ENCODE results near the gene HTR3D. TPM values are rescaled to one million over a fixed set of nuclear protein-coding genes. Genes with fewer than 3 reads are reported as not detected.

HTR3D gene
- total RNA-seq, 4 donors from 2014 or later = not detected

DNA sequence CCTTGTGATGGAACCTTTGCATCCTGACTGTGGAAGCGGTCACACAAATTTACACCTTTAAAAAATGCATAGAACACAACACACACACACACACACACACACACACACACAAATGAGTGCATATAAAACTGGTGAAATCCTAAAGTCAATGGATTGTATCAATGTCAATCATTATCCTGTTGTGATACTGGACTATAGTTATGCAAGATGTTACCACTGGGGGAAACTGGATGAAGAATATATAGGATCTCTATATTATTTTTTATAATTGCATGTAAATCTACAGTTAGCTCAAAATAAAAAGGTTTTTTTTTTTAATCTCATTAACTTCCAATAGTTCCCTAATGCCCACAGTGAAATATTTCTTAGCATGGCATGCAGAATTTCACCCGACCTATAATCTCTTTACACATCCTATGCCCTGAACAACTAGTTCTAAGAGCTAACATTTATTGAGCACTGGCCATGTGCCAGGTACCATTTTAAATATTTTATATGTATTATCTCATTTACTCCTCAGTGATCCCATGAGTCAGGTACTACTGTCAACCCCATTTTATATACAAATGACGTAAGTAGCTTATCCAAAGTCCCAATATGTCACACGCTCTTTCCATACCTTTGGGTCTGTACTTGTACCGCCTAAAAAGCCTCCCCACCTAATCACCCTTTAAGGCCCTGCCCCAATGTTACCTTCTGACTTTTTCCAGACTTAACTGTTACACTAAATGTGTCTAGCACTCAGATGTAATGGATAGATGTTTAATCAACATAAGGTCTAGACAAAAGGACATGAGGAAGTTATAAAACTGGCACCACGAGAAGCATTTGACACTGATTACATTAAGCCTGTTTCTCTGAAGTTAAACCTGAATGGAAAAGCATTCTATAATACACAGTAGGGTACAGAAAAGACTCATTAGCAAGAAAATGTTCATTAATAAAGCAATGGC lies 19.3 kb upstream of the HTR3D start:
- TF ChIP-seq, protein P1, sequence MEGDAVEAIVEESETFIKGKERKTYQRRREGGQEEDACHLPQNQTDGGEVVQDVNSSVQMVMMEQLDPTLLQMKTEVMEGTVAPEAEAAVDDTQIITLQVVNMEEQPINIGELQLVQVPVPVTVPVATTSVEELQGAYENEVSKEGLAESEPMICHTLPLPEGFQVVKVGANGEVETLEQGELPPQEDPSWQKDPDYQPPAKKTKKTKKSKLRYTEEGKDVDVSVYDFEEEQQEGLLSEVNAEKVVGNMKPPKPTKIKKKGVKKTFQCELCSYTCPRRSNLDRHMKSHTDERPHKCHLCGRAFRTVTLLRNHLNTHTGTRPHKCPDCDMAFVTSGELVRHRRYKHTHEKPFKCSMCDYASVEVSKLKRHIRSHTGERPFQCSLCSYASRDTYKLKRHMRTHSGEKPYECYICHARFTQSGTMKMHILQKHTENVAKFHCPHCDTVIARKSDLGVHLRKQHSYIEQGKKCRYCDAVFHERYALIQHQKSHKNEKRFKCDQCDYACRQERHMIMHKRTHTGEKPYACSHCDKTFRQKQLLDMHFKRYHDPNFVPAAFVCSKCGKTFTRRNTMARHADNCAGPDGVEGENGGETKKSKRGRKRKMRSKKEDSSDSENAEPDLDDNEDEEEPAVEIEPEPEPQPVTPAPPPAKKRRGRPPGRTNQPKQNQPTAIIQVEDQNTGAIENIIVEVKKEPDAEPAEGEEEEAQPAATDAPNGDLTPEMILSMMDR (IDR thresholded peaks at IDR 0.05) = no peak
- TF ChIP-seq POLR2A (IDR thresholded peaks at IDR 0.05) = no peak
- intact Hi-C loops (cut with DNase I; ENCODE audit: low total_unique reads) = no loop called here
- WGBS, 2 donors = 79 to 86% methylated on average over 6 of the region's 6 CpGs
- H3K4me3 ChIP-seq (ENCODE audit: low read depth, poor library complexity, severe bottlenecking) = no peak overlapping the region
- DNase-seq (ENCODE audit: low spot score in 2 of 2) = no peak

DNA sequence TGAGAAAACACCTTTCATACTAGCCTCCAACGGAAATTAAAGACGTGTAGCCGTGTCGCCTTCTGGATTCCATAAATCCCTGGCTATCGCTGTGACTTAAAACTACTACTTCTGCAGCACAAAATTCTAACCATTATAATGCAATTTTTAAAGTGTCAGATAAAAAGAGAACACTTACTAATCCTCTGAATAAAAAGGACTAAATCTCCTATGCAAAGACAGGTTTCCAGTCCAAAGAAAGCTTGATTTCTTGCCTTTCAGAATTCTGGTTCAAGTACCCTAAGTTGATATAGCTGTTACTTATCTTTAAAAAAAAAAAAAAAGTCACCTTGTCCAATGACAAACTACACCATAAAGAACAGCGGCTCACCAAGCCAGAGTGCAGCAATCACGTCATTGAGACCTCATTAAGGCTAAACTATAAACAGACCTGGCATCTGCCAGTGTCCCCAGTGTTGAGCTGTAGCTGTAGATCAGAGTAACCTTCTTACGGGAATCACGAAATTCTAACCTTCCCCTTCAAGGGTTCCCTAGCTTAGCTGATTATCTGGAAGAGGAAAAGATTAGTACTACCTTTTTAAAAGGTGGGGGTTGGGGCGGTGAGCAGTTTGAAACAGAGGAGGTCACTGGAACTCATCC lies 16.0 kb upstream of the HTR3D start:
- intact Hi-C loops (cut with DNase I; ENCODE audit: low total_unique reads) = loop anchor here (5.0 kb wide), 2 partner anchors 103 to 118 kb away; no protein-coding TSS in a partner anchor
- TF ChIP-seq, protein P1 (IDR thresholded peaks at IDR 0.05) = no peak
- no peak for TF ChIP-seq POLR2A (IDR thresholded peaks at IDR 0.05)
- no peak overlapping the region for H3K4me3 ChIP-seq (ENCODE audit: low read depth, poor library complexity, severe bottlenecking)
- DNase-seq (ENCODE audit: low spot score in 2 of 2) = no peak
- 87% methylated on average over 10 of the region's 10 CpGs for WGBS, 2 donors

DNA sequence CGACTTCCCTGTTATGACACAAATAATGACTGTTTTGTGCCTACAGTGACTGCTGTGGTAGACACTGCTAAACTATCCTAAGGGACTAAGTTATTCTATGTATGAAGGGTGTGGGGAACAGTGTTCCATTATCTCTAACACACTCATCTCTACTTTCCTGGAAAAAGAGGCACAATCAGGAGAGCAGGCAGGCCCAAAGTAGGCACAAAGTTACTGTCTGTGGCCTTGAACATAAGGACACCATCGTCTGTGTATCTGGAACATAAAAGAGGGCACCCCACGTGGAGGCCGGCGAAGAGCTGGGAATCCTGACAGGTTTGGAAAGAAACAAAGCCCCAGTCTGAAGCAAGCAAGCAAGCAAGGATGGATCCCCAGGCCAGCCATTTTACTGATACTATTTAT lies 15.4 kb upstream of the HTR3D start:
- TF ChIP-seq, protein P1 (IDR thresholded peaks at IDR 0.05) = no peak
- no peak for TF ChIP-seq POLR2A (IDR thresholded peaks at IDR 0.05)
- DNase-seq (ENCODE audit: low spot score in 2 of 2) = no peak
- H3K4me3 ChIP-seq (ENCODE audit: low read depth, poor library complexity, severe bottlenecking) = no peak overlapping the region
- WGBS, 2 donors = 73 to 85% methylated on average over 5 of the region's 5 CpGs
- intact Hi-C loops (cut with DNase I; ENCODE audit: low total_unique reads) = loop anchor here (5.0 kb wide), 2 partner anchors 104 to 119 kb away; no protein-coding TSS in a partner anchor

DNA sequence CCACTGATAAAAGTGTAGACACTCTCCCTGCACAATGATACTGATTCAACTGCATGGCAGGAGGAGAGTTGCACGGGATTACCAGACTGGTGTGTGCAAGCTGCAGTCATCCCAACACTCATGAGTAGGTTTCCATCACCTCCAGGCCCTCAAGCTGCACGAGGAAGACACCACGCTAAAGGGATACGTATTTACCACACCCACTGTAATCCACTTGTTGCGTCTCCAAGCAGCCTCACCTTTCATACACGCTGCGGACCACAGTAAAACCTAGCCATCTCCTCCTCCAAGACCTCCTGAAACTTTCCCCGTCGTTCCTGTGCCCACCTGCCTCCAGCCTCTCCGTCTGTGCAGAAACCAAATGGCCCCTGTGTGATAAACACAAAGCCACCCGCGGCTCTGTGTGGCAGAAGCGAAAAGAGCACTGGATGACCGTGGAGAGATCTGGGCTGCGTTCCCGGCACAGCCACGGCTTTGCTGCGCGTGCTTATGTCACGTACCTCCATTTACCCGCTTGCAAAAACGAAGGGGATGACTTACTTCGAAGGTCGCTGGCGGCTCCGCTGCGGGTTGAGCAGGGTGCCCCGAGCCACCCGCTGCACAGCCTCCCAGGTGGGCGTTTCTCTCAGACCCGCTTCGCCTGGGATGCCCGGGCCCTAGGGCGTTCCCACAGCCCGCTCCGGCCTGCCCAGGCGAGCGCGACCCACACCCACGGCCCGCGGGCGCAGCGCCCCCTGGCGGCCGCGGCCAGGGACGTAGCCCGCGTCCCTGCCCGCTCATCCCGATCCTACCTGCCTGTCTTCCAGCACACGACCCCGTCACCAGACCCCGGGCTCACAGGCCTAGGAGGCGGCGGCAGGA lies 14.5 kb upstream of the HTR3D start:
- DNase-seq (ENCODE audit: low spot score in 2 of 2) = peak; percentile 19 to 90
- 15 to 16% methylated on average over 32 to 40 of the region's 57 CpGs for WGBS, 2 donors
- TF ChIP-seq, protein P1 (IDR thresholded peaks at IDR 0.05) = peak in 1 of 3 donors; percentile 43
- no peak for TF ChIP-seq POLR2A (IDR thresholded peaks at IDR 0.05)
- H3K4me3 ChIP-seq (ENCODE audit: low read depth, poor library complexity, severe bottlenecking) = peak overlapping the region; percentile 99
- intact Hi-C loops (cut with DNase I; ENCODE audit: low total_unique reads) = loop anchor here (5.0 kb wide), 2 partner anchors 105 to 120 kb away; no protein-coding TSS in a partner anchor

DNA sequence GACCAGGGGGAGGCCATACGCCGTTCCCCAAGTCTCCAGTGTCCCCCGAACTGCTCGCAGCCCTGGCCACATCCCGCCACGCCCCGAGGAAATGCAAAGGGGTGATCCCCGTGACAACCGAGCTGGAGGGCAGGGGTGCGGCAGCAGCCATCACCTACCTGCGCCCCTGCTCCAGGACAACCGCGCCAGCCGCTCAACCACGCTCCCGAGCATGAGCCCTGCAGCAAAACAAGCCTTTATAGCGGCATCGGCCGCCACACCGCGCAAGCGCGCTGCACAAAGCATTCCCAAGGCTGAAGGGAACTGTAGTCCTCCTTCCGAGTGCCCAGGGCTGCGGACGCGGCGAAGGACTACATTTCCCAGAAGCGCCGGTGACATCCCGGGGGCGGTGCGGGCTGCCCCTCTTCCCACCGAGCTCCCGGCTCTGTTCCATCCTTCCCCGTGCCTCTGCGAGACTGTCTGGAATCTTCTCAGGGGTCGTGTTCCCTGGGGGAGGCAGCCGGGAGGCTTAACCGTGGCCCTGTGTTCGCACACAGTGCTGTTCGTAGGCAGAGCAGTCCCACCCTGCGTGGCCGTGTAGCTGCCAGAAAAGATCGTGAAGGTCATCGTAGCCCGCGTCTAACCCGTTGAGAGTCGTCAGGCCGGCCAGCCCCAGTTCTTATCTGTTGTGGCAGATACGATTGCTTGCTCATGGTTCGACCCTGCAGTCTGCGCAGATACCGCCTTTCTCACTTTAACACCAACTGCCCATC lies 13.7 kb upstream of the HTR3D start, which contains the start of gene ABCC5:
TSS of gene ABCC5 (minus strand) at position 213 of the 752 bp plus-strand sequence. CDS start 3,492 bp downstream, outside the sequence.
- WGBS, 2 donors = 0 to 1% methylated on average over 38 to 53 of the region's 55 CpGs
- H3K4me3 ChIP-seq (ENCODE audit: low read depth, poor library complexity, severe bottlenecking) = peak within 1 kb of the TSS; percentile 99
- intact Hi-C loops (cut with DNase I; ENCODE audit: low total_unique reads) = loop anchor here (5.0 kb wide), 2 partner anchors 106 to 121 kb away; no protein-coding TSS in a partner anchor
- DNase-seq (ENCODE audit: low spot score in 2 of 2) = peak; percentile 89 to 97
- TF ChIP-seq, protein P1 (IDR thresholded peaks at IDR 0.05) = peak in 1 of 3 donors; percentile 4
- no peak for TF ChIP-seq POLR2A (IDR thresholded peaks at IDR 0.05)
